GM04504 (cell line): ENCODE data around the gene NMUR2.

Experiments
- DNase-seq: peaks from one replicate; pipeline ENCODE4 v3.0.0-alpha.2; 2012; ENCODE audit warnings: low read depth

The NMUR2 gene, protein sequence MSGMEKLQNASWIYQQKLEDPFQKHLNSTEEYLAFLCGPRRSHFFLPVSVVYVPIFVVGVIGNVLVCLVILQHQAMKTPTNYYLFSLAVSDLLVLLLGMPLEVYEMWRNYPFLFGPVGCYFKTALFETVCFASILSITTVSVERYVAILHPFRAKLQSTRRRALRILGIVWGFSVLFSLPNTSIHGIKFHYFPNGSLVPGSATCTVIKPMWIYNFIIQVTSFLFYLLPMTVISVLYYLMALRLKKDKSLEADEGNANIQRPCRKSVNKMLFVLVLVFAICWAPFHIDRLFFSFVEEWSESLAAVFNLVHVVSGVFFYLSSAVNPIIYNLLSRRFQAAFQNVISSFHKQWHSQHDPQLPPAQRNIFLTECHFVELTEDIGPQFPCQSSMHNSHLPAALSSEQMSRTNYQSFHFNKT

DNA sequence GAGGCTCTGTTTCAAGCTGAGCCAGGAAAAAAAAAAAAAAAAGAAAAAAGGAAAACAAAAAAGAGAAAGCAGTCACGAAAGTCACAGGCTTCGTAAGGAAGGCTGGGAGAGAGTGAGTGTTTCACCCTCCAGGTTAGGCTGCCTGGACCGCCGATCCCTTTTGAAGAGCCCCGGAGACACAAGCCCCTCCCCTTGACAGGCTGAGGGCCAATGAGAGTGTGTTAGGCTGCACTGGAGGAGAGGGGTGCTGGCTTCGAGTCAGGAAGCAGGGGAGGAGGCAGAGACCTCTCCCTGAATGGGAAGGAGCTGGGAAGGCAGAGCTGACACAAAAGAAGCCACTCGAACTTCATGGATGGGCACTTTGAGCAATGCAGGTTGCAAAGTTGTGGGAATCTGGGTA, at the start of gene NMUR2:
NMUR2 (minus strand) TSS at position 135 of the 400 bp plus-strand sequence. CDS start 166 bp downstream, outside the sequence.
- DNase-seq, result no peak

DNA sequence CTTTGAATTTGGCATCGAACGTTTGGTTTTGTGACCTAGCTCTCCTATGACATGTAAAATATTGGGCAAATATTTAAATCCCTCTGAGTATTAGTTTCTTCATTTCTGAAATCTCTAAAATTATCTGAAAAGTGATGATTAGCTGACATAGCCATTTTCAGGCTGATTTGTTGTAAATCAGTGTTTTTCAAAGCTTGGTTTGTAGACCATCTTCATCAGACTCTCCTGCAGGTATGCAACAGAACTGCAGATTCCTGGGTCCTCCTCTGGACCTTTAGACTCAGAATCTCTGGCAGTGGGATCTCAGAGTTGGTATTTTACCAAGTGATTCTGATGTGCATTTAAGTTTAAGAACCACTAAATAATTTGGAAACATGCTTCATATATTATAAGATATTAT, 38.9 kb upstream of the NMUR2 start:
- no peak for DNase-seq

DNA sequence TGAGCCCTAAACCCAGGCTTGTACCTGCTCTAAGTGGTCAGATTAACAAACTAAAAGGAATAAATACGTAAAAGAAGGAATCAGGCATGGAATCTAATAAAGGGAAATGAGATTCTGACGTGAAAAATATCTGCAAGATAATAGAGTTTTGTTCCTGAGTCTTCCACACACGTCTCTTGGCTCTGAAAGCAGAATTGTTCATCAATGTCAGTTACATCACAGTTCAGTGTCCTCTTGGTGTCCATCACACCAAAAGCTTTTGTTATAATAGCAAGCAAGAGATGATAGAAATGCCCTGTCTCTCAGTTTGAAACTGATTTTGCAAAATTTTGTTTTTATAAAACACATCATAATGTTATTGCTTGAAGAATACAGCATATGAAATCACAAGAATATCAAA, 34.7 kb upstream of the NMUR2 start:
- no peak for DNase-seq

DNA sequence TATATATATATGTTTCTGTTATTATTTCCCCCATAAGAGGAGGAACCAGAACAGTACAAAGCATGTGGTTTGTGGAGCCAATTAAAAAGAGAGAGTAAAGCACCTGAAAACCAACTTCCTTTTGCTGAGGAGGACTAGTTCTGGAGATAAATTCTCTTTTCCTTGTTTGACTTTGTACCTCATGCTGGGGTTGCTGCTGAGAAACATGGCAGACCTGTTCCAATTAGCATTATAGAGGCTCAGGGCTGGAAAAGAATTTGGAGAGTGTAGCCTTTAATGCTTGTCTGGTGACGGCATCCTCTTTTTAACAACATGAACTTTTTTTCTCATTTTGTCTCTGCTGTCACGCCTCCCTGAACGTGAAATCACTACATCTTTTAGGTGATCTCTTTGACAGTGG, 32.8 kb upstream of the NMUR2 start:
- DNase-seq, result no peak

DNA sequence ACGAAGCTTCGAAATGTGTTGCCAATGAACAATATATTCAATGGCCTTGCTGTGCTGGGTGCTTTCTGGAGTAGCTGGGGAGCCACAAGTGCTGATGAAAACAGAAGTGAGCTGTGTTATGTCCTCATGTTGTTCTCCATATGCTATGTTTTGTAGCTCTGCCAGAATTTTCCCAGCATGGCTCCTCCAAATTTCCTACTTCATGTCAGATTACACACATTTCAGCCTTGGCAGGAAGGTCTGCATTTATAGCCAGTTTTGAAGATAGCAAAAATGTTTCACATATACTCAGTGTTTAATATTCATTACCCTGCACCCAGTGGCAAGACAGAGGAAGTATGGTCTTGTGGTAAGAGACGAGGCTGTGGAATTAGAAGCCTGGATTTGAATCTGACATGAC, 22.6 kb upstream of the NMUR2 start:
- DNase-seq, result no peak

DNA sequence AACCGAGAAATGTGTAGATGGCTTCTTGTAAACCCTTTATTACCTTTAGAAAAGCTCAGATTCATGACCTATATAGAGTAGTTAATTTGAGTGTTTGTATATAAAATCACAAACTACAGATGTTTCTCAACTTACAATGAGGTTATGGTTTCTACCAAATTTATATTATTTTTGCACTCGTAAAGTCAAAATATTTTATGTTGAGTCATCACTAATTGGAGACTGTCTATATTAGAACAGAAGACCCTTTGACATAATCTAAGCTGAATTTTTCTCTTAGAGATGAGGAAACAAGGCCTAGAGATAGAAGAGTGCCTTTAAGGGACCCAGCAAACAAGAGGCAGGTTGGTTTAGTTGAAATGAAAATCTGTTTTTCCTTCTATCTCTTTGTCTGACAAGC, 20.0 kb upstream of the NMUR2 start:
- no peak for DNase-seq

DNA sequence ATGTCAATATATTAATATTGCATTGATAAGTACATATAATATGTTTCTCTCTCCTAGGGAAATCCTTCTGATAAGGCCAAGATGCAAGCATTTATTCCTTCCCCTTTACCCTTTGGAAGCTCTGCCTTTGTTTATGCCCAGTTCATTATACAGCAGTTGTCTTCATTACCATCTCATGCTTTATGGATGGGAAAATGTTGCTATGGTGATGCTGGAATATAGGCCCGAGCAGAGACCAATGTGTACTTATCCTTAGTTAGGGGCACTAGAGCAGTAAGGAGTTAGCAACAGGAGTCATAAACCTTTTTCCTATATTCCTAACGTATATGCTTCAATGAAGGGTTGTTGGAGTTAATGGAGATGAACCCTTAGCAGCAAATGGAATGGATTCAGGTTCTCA, 19.4 kb upstream of the NMUR2 start:
- no peak for DNase-seq

DNA sequence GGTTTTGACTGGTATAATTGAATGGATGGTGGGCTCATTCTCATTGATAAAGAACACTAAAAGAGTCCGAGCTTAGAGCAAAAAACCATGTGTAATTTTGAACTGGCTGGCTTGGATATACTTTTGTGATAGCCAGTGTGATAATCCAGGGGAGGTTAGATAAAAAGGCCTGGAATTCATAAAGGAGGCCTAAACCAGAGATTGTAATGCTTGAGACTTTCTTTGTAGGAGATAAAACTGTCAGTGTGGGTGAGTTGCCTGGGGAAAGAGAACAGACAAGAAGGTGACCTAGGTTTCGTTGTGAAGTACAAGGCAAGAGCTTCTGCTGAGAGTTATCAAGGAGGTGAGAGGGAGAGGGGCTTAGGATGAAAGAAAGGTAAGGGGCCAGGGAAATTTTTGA, 17.0 kb upstream of the NMUR2 start:
- DNase-seq, result no peak

DNA sequence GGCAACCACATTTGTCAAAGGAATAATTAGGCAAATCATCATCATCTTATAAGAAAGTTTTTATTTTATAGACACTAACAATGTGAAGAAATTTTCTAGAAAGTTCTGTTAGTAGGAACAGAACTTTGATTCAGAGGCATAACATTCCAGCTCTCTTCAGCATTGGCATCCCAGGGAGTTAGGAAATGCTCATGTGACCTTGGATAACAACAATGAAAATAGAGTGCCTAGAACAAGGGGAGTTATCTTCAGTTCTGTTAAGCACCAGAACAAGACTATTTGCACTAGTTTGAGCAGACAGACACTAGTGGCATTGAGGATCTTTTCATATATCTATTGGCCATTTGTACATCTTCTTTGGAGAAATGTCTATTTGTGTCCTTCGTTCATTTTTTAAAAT, 7.0 kb upstream of the NMUR2 start:
- no peak for DNase-seq

DNA sequence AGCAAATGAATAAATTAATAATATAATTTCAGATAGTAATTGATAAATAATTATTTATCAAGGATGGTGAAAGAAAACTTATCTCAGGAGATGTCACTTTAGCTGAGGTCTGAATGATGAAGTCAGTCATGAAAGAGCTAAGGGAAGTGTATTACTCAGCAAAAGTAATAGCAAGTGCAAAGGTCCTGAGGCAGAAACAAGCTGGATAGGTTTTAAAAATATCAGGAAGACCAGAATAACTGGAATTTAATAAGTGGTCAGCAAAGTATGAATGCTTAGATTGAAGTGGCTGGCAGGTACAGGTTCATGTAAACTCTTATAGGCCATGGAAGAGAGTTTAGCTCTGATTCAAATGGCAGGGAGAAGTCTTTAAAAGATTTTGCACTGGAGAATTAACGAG, 1.0 kb upstream of the NMUR2 start:
- DNase-seq, result no peak

DNA sequence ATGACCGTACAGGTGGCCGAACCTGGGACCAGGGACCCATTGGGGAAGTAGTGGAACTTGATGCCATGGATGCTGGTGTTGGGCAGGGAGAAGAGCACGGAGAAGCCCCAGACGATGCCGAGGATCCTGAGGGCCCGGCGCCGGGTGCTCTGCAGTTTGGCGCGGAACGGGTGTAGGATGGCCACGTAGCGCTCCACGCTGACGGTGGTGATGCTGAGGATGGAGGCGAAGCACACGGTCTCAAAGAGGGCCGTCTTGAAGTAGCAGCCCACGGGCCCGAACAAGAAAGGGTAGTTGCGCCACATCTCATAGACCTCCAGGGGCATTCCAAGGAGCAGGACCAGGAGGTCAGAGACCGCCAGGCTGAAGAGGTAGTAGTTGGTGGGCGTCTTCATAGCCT, 585 bp downstream of the NMUR2 start:
- no peak for DNase-seq

DNA sequence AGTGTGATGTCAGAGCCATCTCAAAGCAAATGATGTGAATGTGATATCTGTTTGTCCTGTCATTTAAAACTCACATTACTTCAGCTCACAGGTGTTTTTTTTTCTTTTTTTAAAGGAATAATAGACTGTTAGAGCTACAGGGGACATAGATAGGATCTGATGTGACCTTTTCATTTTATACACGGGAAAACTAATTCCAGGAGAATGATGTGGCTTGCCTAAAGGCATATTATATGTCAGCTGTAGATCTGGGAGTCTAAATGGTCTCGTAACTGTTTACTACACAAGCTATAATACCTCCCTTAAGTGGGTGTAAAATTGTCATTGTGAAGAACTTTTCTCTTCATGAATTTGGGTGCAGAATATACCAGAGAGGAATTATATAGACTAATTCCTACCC, 2.0 kb downstream of the NMUR2 start:
- DNase-seq, result no peak

DNA sequence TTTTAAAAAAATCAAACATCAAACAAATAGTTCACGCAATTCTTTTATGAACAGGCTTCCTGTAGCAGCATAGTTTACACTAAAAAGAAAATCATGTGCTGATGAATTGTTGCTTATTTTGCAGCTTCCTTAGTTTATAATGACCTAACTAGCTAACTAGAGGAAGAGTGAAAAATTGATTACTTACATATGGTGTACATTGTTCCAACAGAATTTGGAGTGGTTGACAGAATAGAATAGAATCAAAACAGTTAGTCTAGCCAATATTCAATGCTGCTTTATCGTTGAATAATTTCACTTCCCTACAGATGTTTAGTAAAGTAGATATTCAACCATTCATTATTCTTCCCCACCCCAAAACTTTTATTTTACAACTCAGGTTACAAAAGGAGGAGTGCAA, 4.2 kb downstream of the NMUR2 start:
- DNase-seq, result no peak

DNA sequence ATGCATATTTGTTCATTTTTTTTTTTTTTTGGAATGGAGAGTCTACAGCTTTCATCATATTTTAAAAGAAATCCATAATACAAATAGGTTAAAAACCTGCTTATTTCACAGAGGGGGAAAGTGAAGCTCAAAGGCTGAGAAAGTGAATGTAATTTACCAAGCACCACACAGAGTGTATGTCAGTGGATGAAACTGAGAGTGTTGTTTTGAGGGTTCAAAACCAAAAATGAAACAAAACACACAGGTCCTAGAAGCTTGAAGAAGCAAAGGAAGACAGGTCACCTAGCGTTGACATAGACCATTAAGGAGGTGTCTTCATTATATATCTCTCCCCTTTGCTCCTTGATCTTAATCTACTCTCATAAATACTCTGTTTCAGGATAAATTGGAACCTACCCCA, 7.5 kb downstream of the NMUR2 start:
- no peak for DNase-seq

DNA sequence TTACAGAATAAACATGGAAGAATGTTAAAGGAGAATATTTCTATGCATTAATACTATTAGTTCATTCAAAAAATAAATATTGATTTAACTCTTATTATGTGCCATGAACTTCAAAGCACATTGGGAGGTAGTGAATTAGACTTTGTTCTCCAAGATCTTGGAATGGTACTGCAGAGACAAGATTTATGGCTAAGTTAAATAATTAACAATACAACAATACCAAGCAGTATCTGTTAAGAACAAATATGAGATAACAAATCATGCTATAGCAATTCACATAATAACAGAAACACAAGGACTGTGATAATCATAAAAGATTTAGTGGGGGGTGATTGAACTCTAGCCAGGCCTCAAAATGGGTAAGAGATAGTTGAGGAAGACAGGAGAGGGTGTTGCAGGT, 11.6 kb downstream of the NMUR2 start:
- DNase-seq, result no peak

DNA sequence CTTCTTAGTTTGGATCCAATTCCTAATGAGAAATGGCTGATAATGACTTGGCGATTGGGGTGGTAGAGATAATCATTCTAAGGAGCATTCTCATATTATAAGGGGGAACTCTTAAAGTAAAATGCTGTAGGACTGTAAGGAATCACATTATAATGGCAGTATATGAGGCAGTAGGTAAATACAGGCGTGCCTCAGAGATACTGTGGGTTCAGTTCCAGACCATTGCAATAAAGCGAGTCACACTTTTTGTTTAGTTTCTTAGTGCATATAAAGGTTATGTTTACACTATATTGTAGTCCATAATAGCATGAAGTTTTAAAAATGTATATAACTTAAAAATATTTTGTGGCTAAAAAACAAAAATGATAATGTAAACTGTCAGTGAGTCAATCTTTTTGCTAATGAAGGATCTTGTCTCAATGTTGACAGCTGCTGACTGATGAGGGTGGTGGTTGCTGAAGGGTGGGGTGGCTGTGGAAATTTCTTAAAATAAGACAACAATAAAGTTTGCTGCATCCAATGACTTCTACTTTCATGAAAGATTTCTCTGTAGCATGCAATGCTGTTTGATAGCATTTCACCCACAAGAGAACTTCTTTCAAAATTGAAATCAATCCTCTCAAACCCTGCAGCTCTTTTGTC, 15.8 kb downstream of the NMUR2 start:
- DNase-seq, result no peak

DNA sequence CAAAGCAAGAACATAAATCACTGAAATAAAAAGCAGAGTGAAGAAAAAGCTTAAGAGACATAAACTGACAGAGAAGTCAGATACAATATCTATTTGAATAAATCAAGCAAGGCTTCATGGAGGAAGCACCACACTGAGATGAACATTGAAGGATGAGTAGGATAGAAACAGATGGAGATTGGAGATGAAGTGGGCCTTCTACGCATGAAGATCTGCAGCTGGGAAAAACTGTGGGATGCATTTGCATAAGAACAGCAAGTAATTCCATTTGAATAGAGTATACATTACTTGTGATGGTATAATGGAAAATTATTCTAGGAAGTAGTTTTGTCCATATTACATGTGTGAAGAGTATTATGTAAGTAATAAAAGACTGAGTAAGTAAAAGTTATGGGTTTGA, 16.5 kb downstream of the NMUR2 start:
- DNase-seq, result no peak

DNA sequence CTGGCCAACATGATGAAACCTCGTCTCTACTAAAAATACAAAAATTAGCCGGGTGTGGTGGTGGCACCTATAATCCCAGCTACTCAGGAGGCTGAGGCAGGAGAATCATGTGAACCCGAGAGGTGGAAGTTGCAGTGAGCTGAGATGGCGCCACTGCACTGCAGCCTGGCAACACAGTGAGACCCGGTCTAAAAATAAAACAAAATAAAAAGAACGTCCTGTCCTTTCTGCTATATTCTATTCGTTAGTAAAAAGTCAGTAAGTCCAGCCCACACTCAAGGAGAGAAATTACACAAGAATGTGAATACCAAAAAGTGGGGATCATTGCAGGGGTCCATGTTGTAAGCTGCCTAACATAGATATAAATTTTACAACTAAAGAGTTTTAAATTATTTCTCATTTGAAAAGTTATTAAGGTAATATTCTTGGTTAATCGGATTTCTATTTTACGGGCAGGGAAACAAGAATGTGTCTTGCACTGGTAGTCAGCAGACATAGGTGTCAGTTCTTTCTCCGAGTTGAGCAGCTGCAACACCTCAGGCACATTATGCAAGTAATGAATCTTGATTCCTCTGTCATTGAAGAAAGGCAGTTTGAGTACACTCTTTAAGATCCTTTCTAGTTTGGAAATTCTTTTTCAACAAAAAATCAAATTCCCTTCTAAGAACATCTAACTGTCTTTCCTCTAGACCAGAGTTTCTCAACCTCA, 24.5 kb downstream of the NMUR2 start:
- no peak for DNase-seq

DNA sequence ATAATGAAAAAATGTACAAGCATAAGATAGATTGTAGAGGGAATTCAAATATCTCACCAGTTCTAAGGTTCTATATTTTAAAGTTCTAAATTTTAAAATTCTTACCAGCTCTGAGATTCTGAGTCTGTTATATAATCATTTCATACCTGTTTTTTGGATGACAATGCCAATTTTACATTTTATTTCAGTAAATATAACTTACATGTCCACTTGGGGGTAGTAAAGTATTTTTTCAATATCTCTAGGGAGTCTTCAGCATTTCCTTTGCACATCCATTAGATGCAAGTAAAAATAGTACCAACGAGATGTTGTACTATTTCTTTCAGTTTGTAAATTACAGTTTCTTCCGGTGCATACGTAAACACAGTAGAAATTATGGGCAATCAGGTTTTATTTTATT, 25.7 kb downstream of the NMUR2 start:
- DNase-seq, result no peak

DNA sequence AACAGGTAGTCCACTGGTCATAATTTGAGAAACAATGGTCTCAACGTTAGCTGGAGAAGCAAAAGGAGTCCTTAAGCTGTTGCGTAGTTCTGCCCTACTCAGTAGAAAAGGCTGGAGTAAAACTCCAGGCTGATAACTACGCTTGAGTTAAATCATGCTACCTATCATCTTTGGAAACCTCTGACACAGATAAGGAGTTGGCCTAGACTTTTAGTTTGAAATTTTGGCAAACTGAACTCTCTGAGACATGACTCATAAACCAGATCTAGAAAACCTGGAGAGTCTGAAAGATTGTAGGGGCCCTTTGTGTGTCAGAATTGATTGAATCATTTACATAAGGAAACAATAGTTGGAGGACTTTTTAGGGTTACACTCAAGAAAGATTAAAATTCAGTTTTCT, 26.3 kb downstream of the NMUR2 start:
- DNase-seq, result no peak

DNA sequence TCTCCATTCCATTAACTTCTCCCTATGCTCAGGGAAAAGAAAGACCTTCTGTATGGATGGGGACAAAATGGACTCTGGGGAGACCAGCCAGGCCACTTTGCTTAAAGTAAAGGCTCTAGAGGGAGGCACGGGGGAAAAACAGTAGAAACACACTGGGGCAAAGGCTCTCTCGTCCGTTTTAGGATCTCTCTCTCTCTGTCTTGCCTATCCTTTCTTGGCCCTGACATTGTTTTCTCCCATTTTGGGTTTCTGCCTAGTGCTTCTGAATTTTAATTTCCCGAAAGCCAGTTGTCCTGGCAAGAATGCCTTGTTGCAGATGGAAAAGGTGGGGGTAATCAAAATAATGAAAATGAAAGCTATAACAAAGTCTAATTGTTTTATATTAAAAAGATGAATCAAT, 28.2 kb downstream of the NMUR2 start:
- no peak for DNase-seq

DNA sequence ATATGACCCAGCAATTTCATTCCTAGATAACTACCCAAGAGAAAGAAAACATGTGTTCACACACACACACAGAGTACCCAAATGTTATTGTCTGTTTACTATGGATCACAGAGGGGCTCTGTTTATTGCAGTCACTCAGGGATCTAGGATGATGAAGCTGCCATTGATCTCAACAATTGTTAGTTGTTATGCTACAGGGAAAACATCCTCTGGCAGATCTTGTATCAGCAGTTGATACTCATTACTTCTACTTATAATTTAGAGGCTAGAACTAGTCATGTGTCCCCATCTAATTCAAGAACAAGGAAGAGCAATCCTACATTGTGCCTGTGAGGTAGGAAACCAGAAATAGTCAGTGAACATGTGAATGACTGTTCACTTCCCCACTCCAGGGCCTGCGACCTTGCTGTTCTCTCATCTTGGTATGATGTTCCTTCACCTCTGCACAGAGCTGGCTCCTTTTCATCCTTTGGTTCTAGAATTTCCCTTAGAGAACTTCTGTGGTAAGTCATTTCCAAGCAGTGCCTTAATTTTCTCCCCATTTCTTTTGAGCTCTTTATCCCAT, 30.3 kb downstream of the NMUR2 start:
- no peak for DNase-seq

DNA sequence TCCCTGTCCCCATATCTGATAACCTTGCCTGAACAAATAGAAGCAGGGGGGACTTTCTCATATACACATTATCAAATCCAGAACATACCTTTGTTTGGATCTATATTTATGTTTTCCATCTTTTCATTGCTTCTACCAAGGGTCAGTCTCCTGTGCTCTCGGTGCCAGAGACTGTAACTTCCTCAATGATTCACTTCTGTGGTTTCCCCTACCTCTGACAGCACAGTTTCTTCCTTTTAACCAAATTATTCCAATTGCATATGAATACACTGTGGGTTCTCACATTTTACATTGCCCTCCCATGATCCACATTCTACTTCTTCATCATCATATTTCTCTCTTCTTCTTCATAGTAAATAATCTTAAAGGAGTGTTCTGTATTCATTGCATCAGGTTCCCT, 32.2 kb downstream of the NMUR2 start:
- no peak for DNase-seq
